Hepatocyte (in vitro differentiated cells): ENCODE measurements around the gene ASB12. TPM values are rescaled to one million over a fixed set of nuclear protein-coding genes. Genes with fewer than 3 reads are reported as not detected.
"Not testable (repeated sequence)": the region's sequence is repeated elsewhere in the genome, so short reads cannot be mapped to it uniquely, and the experiment has no call there.

ENCODE experiments used
- DNase-seq: peaks from one replicate; pipeline ENCODE4 v3.0.0-alpha.2; 2016; ENCODE audit warnings: low spot score
- H2AFZ ChIP-seq: fragments of 200-600 bp; sonication (generic); 2 replicates; pipeline ENCODE4 v1.6.0; 2016; ENCODE audit warnings: antibody characterized with exemption, mild to moderate bottlenecking
- H3K27ac ChIP-seq: fragments of 200-600 bp; sonication (generic); 2 replicates; pipeline ENCODE4 v1.5.1; 2016; ENCODE audit warnings: mild to moderate bottlenecking
- H3K27me3 ChIP-seq: fragments of 200-600 bp; sonication (generic); 2 replicates; pipeline ENCODE4 v1.6.1; 2016
- H3K36me3 ChIP-seq: fragments of 200-600 bp; sonication (generic); replicated peaks from 2 replicates; pipeline ENCODE4 v1.5.1; 2016; ENCODE audit warnings: low read depth; ENCODE audit not compliant: insufficient read depth
- H3K4me1 ChIP-seq: fragments of 200-600 bp; sonication (generic); 2 replicates; pipeline ENCODE4 v1.5.1; 2016; ENCODE audit warnings: mild to moderate bottlenecking, moderate library complexity; ENCODE audit not compliant: insufficient read depth
- H3K4me2 ChIP-seq: fragments of 200-600 bp; sonication (generic); 2 replicates; pipeline ENCODE4 v1.6.0; 2016
- H3K4me3 ChIP-seq: fragments of 200-600 bp; sonication (generic); 2 replicates; pipeline ENCODE4 v1.5.1; 2016; ENCODE audit warnings: mild to moderate bottlenecking
- H3K79me2 ChIP-seq: fragments of 200-600 bp; sonication (generic); 2 replicates; pipeline ENCODE4 v1.6.0; 2017; ENCODE audit warnings: mild to moderate bottlenecking
- H3K9me2 ChIP-seq: fragments of 200-600 bp; sonication (generic); replicated peaks from 2 replicates; pipeline ENCODE4 v1.6.0; 2017; ENCODE audit warnings: mild to moderate bottlenecking; ENCODE audit not compliant: insufficient read depth
- H3K9me3 ChIP-seq: fragments of 200-600 bp; sonication (generic); 2 replicates; pipeline ENCODE4 v1.5.1; 2016; ENCODE audit warnings: low read depth, mild to moderate bottlenecking
- H4K20me1 ChIP-seq: fragments of 200-600 bp; sonication (generic); 2 replicates; pipeline ENCODE4 v1.6.0; 2016; ENCODE audit warnings: mild to moderate bottlenecking; ENCODE audit not compliant: insufficient read depth, poor library complexity, severe bottlenecking
- EZH2 ChIP-seq: fragments of 200-600 bp; sonication (generic); IDR thresholded peaks from 2 replicates; pipeline ENCODE4 v1.6.1; 2016; ENCODE audit warnings: antibody characterized with exemption, mild to moderate bottlenecking, borderline replicate concordance
- EZH2phosphoT487 ChIP-seq: fragments of 200-600 bp; sonication (generic); IDR thresholded peaks from one replicate; pipeline ENCODE4 v1.6.1; 2018; ENCODE audit warnings: antibody characterized with exemption, mild to moderate bottlenecking, low read depth, moderate library complexity; ENCODE audit not compliant: unreplicated experiment, severe bottlenecking
- WGBS: methylation state at CpG from one replicate; pipeline ENCODE4 v1.1.6; 2016; ENCODE audit warnings: low lambda C conversion rate; ENCODE audit errors: missing lambda C conversion rate; 5-methylcytosine and 5-hydroxymethylcytosine counted together
- polyA plus RNA-seq: library from polyadenylated mRNA; unstranded; fragments of >200 nt; fragmentation: Nextera tagmentation; extraction: Ambion mirVana; gene quantifications from 2 replicates; pipeline ENCODE4 v1.2.1, GENCODE V29; 2016
- total RNA-seq: library from RNA; depleted of rRNA; stranded (reverse); fragments of >200 nt; gene quantifications from 2 replicates; pipeline ENCODE4 v1.2.3, GENCODE V29; 2014
- TF ChIP-seq, protein P1 (sequence below): fragments of 200-600 bp; sonication (generic); IDR thresholded peaks from 2 replicates; pipeline ENCODE4 v1.5.1; 2016; ENCODE audit warnings: antibody characterized with exemption, mild to moderate bottlenecking; ENCODE audit not compliant: poor library complexity

ASB12 gene
- total and polyA plus RNA-seq, 2 experiments from 2014 or later: 0.48 TPM; not detected in 1

GRCh38 chrX:64218023-64218422 lies 12.4 kb downstream of the ASB12 start:
- no peaks in the 10 kb centered on the region for H3K4me1 ChIP-seq
- H3K4me2 ChIP-seq: no peak overlapping the region
- H3K4me3 ChIP-seq: no peak overlapping the region
- no peaks in the 10 kb centered on the region for H3K27me3 ChIP-seq
- 88% methylated on average over 4 of the region's 4 CpGs for WGBS
- H3K9me2 ChIP-seq: no peaks in the 10 kb centered on the region
- no peak overlapping the region for H3K27ac ChIP-seq
- H3K9me3 ChIP-seq: no peaks in the 10 kb centered on the region
- H4K20me1 ChIP-seq: no peaks in the 10 kb centered on the region
- H3K36me3 ChIP-seq: no peaks in the 10 kb centered on the region
- no peak for DNase-seq
- TF ChIP-seq EZH2: no peak
- TF ChIP-seq, protein P1, sequence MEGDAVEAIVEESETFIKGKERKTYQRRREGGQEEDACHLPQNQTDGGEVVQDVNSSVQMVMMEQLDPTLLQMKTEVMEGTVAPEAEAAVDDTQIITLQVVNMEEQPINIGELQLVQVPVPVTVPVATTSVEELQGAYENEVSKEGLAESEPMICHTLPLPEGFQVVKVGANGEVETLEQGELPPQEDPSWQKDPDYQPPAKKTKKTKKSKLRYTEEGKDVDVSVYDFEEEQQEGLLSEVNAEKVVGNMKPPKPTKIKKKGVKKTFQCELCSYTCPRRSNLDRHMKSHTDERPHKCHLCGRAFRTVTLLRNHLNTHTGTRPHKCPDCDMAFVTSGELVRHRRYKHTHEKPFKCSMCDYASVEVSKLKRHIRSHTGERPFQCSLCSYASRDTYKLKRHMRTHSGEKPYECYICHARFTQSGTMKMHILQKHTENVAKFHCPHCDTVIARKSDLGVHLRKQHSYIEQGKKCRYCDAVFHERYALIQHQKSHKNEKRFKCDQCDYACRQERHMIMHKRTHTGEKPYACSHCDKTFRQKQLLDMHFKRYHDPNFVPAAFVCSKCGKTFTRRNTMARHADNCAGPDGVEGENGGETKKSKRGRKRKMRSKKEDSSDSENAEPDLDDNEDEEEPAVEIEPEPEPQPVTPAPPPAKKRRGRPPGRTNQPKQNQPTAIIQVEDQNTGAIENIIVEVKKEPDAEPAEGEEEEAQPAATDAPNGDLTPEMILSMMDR: no peak
- no peak for TF ChIP-seq EZH2phosphoT487
- H2AFZ ChIP-seq: no peak overlapping the region
- H3K79me2 ChIP-seq: no peaks in the 10 kb centered on the region

GRCh38 chrX:64213989-64214388 lies 16.4 kb downstream of the ASB12 start:
- not testable (repeated sequence) for H2AFZ ChIP-seq, H3K9me2 ChIP-seq, H3K27me3 ChIP-seq, DNase-seq, H3K27ac ChIP-seq, H3K4me1 ChIP-seq, H3K4me3 ChIP-seq, H3K4me2 ChIP-seq, H4K20me1 ChIP-seq, H3K36me3 ChIP-seq, H3K79me2 ChIP-seq, H3K9me3 ChIP-seq
- TF ChIP-seq, protein P1: peak; percentile 2

DNA sequence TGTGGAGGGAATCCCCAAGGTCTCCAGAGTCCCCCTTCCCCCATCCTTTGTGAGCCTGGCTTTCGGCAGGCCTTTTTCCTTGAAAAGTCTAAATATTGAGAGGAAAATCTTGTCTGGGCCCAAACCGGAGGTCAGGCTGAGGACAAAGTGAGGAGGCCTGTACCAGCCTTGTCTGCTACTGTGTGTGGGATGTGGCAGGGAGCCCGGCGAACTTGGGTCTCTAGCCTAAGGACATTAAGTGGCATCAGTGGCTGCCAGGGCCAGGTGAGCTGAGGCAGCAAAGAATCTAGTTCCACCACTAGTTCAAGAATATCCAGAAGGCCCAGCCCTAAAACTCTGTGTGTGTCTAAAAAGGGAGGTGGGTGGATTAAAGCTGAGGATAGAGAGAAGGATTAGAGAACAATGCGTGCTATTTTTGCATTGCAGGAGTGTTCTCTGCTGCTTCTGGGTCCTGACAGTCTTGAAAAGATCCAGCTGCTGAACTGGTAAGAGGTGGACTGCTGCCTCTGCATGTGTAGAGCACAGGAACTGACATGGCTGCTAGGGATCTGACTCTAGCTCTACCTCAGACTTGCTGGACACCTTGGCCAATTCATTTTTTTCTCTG lies 23.7 kb downstream of the ASB12 start:
- no peaks in the 10 kb centered on the region for H3K9me2 ChIP-seq
- peaks cover 10% of the 10 kb centered on the region for H3K4me1 ChIP-seq
- TF ChIP-seq, protein P1: no peak
- TF ChIP-seq EZH2 (no peak), EZH2phosphoT487 (no peak)
- DNase-seq: peak; percentile 17
- peak overlapping the region; percentile 87 for H2AFZ ChIP-seq
- peak overlapping the region; percentile 37 for H3K4me3 ChIP-seq
- H3K9me3 ChIP-seq: no peaks in the 10 kb centered on the region
- peak overlapping the region; percentile 98 for H3K27ac ChIP-seq
- H3K36me3 ChIP-seq: no peaks in the 10 kb centered on the region
- no peaks in the 10 kb centered on the region for H3K27me3 ChIP-seq
- H3K4me2 ChIP-seq: peak overlapping the region; percentile 89
- H3K79me2 ChIP-seq: peaks cover 5% of the 10 kb centered on the region
- H4K20me1 ChIP-seq: no peaks in the 10 kb centered on the region
- 63% methylated on average over 5 of the region's 5 CpGs for WGBS
